ENCODE data around the gene COQ8B.
"Not testable (repeated sequence)": the region's sequence is repeated elsewhere in the genome, so short reads cannot be mapped to it uniquely, and the experiment has no call there.

COQ8B gene

DNA sequence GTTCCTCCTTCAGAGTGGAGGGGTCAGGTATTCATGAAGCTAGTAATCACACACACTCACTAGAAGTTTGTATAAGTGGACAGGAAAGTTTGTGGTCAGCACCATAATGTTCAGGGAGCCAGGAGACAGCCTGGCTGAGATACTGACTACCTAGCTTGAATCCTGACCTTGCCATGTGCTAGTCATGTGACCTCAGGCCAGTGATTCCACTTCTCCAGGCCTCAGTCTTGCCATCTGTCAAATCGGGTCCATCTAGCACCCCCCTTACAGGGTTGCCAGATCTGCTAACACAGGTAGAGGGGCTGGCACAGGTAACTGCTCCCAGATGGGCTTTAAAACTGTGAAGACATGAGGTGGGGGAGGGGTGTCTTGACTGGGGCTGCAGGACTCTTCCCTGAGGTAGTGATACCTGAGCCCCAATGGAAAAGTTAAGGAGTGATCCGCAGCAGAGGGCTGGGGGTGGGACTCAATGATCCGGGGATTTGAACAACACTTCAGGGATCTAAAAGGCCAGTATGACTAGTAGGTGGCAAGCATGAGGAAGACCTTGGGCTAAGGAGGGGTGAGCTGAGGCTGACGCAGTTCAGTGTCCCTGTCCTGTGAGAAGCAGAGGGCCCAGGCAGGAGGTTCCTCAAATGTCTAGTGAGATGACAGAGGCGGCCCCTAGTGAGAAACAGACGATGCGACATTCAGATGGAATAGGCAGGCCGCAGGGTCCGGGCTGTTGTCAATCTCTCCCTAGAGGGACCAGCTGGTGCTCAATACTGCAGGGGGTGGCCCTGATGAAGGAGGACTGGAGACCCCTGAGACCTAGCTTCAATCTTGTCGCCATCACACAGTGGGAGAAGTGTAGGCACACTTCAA, 25.1 kb upstream of the COQ8B start:
- no peak for DNase-seq

GRCh38 chr19:40740747-40741146, 24.1 kb upstream of the COQ8B start:
- no peak for DNase-seq

GRCh38 chr19:40739871-40740703, 23.4 kb upstream of the COQ8B start:
- DNase-seq = no peak

- no peak for DNase-seq
Observed at GRCh38 chr19:40739030-40739839, 22.5 kb upstream of the COQ8B start.

DNA sequence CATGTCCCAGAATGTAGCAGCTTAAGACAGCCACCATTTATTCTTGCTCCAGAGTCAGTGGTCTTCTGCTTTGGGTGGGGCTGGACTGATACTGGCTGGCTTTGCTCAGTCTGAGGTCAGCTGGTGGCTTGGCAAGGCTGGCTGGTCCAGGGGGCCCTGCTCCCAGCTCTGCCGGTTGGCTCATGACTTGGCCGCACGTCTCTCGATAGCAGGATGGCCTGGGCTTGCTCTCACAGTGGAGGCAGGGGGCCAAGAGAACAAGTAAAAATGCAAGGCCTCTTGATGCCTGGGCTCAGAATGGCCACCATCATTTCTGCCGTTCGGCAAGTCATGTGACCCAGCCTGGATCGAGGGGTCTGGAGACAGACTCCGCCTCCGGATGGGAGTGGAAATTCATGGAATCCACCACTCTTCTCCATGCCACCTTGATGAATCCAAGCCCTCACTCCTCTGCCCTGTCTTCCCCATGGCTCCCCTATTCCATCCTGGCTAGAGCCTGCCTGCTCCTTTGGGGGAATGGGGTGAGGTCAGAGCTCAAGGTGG, 20.5 kb upstream of the COQ8B start:
- DNase-seq = no peak

GRCh38 chr19:40736661-40737060, 20.0 kb upstream of the COQ8B start:
- no peak for DNase-seq

DNA sequence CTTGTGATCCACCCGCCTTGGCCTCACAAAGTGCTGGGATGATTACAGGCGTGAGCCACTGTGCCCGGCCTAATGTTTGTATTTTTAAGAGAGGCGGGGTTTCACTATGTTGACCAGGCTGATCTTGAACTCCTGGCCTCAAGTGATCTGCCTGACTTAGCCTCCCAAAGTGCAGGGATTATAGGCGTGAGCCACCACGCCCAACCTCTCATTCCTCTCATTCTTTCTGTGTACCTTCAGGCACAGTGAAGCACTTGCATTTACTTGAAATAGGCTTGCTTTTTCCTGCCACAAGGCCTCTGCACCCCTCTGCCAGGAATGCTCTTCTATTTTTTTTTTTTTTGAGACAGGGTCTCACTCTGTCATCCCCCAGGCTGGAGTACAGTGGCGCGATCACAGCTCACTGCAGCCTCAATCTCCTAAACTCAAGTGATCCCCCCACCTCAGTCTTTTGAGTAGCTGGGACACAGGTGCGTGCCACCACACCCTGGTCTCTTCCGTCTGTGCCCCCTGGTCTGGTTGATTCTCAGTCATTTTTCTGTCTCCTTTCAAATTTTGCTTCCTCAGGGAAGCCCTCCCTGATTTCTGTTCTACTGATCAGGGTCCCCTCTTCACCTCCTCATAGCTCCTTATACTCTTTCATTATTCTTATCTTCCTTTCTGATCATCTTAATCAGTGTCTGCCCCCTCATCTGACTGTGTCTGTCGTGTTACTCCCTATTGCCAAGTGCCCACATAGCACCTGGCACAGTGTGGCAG, 18.5 kb upstream of the COQ8B start:
- DNase-seq = no peak

DNA sequence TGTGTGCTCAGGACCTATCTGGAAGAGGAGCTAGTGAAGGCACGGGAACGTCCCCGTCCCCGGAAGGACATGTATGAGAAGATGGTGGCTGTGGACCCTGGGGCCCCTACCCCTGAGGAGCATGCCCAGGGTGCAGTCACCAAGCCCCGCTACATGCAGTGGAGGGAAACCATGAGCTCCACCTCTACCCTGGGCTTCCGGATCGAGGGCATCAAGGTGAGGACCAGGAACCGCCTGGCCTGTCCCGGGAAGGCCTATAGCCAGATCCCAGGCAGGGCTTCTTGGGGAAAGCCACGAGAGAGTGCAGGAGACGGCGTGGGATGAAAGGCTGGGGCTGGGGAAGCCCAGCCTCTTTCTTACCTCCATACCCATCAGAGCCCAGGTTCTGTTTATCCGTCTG, 16.5 kb upstream of the COQ8B start:
- DNase-seq = no peak

DNA sequence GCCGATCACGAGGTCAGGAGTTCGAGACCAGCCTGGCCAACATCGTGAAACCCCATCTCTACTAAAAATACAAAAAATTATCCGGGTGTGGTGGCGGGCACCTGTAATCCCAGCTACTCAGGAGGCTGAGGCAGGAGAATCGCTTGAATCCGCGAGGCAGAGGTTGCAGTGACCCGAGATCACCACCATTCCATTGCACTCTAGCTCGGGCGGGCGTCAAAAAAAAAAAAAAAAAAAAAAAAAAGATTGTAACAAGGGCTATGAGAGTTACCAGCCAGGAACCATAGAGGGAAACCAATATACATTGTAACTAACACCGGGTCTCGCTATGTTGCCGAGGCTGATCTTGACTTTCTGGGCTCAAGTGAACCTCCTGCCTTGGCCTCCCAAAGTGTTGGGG, 15.6 kb upstream of the COQ8B start:
- DNase-seq = not testable (repeated sequence)

- not testable (repeated sequence) for DNase-seq
Observed at GRCh38 chr19:40730065-40730464, 13.4 kb upstream of the COQ8B start.

DNA sequence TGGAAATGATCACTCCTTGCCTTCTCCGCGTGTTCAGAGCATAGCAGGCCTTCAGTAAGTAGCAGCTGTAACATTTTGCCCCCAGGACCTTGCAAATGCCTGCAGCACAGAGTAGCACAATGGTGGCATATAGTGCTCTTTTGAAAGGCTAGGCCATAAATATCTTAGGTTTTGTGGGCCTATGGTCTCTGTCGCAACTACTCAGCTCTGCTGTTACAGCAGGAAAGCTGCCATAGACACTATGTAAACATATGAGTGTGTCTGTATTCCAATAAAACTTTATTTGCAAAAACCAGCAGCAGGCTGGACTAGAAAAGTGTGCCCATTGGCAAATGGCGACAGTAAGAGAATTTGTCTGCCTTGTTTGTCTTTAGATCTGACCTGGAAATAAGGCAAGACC, 9.6 kb upstream of the COQ8B start:
- no peak for DNase-seq

DNA sequence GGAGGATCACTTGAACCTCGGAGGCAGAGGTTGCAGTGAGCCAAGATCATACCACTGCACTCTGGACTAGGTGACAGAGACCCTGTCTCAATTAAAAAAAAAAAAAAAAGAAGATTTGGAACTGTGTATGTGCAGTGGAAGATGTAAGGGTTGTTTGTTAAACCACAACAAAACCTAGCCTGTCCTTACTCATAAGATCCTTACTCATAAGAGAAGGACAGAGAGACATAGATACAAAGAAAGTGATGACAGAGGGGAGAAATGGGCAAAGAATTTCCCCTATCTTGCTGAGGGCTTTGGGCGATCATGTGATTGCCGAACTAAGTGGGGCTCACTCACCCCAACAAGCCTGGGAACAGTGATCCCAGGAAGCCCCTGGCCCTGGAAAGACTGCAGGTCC, 8.2 kb upstream of the COQ8B start:
- no peak for DNase-seq

GRCh38 chr19:40724315-40724714, 7.6 kb upstream of the COQ8B start:
- DNase-seq = no peak

GRCh38 chr19:40723661-40724254, 7.1 kb upstream of the COQ8B start:
- no peak for DNase-seq

GRCh38 chr19:40721936-40722661, 5.4 kb upstream of the COQ8B start:
- no peak for DNase-seq

GRCh38 chr19:40721140-40721486, 4.4 kb upstream of the COQ8B start:
- DNase-seq = no peak

- no peak for DNase-seq
Observed at GRCh38 chr19:40719414-40719894, 2.8 kb upstream of the COQ8B start.

GRCh38 chr19:40718774-40719391, 2.2 kb upstream of the COQ8B start:
- DNase-seq = no peak

DNA sequence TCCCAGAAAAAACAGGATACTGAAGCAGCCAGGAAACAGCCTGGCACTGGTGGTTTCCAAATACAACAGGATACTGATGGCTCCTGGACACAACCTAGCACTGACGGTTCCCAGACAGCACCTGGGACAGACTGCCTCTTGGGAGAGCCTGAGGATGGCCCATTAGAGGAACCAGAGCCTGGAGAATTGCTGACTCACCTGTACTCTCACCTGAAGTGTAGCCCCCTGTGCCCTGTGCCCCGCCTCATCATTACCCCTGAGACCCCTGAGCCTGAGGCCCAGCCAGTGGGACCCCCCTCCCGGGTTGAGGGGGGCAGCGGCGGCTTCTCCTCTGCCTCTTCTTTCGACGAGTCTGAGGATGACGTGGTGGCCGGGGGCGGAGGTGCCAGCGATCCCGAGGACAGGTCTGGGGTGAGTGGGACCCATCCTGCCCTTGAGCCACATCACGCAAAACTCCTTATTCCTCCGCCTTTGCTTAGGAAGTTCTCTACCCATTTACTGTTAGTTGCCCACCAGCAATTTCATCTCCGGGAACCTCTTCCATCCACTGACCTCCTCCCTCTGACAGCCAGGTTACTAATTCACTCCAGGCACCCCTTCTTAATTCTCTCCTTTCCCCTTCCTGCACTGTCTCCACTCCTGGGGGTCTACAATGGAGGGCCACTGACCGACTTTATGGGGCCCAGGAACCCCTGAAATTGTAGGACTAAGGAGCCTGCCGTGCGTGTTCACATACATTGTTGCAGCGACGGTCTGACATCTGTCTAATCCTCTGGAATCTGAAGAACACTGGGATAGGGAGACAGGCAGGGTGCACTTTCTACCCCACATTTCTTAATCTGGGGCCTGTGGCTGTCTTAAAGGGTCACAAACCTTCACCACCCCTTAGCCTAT, 1.4 kb upstream of the COQ8B start:
- DNase-seq = no peak

Measured in NCI-H524 treated with DMSO at 0.1 percent for 48 hours (cell line).